Liver (tissue), 3 donors: ENCODE measurements around the gene EXOC6B.
A peak's percentile ranks its signal among the peaks of the same experiment; 100 is the strongest.

Experiments
- ATF3 ChIP-seq: IDR thresholded peaks from 2 replicates; pipeline ENCODE4 v1.6.1; 2016; ENCODE audit warnings: antibody characterized with exemption
- CTCF ChIP-seq: fragments of 150-350 bp; IDR thresholded peaks from 2 replicates; pipeline ENCODE4 v1.5.1; 2017; ENCODE audit warnings: improper control_type of control experiment, low read depth, low read length; ENCODE audit not compliant: missing input control
- FOXA1 ChIP-seq: IDR thresholded peaks from 2 replicates; pipeline ENCODE4 v1.6.1; 2016; ENCODE audit warnings: antibody characterized with exemption
- GABPA ChIP-seq, 2 donors: IDR thresholded peaks in 1 of 2; conservative IDR thresholded peaks in 1 of 2; 2 replicates each; pipeline ENCODE4 v1.6.1; 2016; ENCODE audit warnings: antibody characterized with exemption in 2 of 2, mild to moderate bottlenecking in 1 of 2, moderate library complexity in 1 of 2
- MAX ChIP-seq: IDR thresholded peaks from 2 replicates; pipeline ENCODE4 v1.6.1; 2016; ENCODE audit warnings: antibody characterized with exemption
- RAD21 ChIP-seq, 2 donors: IDR thresholded peaks; 2 replicates each; pipeline ENCODE4 v1.6.1; 2016; ENCODE audit warnings: antibody characterized with exemption in 2 of 2, mild to moderate bottlenecking in 2 of 2
- SP1 ChIP-seq: IDR thresholded peaks from 2 replicates; pipeline ENCODE4 v1.6.1; 2018; ENCODE audit warnings: antibody characterized with exemption, mild to moderate bottlenecking
- donor health status: healthy.
- donor health status: healthy.

GRCh38 chr2:72150157-72150860, 675.5 kb downstream of the EXOC6B start:
- TF ChIP-seq SP1 (no peak), MAX (no peak), CTCF (peak; percentile 90), GABPA (IDR thresholded peaks at IDR 0.05 in 1 of 2, conservative IDR thresholded peaks at IDR 0.05 in 1 of 2) (no peak), ATF3 (no peak), RAD21 (IDR thresholded peaks at IDR 0.05) (peak; percentile 96 to 97), FOXA1 (no peak)
